HG03066 (cell line): ENCODE results near the gene TSGA10.

Experiments used
- ATAC-seq: cut with Tn5 transposase; IDR thresholded peaks from one replicate; pipeline ENCODE4 v1.9.1; 2021; ENCODE audit warnings: low read depth; ENCODE audit not compliant: unreplicated experiment

TSGA10 gene

GRCh38 chr2:98952966-98953365 lies 201.8 kb downstream of the TSGA10 start:
- no peak for ATAC-seq

DNA sequence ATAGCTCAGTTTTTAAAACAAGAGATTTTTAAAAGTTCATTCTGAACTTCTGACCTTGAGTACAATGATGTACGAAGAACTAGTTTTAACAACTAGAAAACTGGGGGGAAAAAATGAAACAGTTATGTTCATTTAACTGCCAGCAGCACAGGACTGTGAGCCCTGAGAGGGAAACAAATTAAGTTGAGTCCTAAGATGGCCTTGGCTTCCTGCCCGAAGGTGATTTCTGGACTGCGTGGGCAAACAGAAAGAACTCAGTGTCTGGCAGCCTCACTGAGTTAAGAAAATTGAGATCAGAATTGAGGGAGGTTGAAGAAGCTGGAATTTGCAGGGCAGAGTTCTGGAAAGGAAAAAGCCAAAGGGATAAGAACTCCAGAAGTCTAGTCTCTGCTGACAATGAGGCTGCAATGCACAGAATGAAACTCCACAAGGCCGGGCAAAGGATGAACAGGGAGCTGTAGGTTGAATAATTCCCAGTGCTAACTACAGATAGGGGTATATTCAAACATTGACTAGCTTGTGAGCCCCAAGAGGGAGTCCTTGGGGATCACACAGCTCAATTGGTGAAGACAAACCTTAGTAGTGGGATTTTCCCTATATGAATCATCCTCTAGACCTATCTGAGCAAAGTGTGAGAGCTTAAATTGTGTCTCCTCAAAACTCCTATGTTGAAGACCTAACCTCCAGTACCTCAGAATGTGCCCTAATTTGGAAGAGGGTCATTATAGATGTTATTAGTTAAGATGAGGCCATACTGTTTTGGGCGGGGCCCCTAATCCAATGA lies 205.6 kb downstream of the TSGA10 start:
- no peak for ATAC-seq

- no peak for ATAC-seq
These were observed 207.2 kb downstream of the TSGA10 start for GRCh38 chr2:98947554-98947953.
